ENCODE data around the gene FCRL6. TPM values are rescaled to one million over a fixed set of nuclear protein-coding genes. Genes with fewer than 3 reads are reported as not detected.

The FCRL6 gene
- total RNA-seq, 1 donor from 2014 or later, result 1.2 TPM

DNA sequence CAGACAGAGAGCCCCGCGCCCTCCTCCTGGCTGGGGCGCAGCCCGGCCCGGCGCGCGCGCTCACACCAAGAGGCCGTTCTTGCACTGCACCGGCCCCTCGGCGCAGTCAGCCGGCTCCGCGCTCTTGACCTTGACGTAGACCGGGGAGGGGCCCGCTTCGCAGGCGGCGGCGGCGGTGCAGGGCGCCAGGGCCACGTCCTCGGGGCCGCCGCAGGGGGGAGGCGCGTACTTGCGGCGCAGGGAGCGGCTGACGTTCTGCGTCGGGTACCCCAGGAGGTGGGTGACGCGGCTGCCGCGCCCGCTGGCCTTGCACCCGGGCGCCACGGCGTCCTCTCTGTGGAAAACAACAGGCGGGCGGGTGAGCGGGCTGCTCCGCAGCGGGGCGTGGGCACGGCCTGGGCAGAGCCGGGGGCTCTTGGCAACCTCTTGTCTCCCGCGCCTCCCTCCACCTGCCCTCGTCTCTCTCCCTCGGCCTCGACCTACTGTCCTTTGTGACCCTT is 52.6 kb downstream of the FCRL6 start:
- intact Hi-C loops (cut with DNase I), result no loop called here
- peak; percentile 95 for ATAC-seq
- peak; percentile 90 for DNase-seq (ENCODE audit: low spot score)

DNA sequence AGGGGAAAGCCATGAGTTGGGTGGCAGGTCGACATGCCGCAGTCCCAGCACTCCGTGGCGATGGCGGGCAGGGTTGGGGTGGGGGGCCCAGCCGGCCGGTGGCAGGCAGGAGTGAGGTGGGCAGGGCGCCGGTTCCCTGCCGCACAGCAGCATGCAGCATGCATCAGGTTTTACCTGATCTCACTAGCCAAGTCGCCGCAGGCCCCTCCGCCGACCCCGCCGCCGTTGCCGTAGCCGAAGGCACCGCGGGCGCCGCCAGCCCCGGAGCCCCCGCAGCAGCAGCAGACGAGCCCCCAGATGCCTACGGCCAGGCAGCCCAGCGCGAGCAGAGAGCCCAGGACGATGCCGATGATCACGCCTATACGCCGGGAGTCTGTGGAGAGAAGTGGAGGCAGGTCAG is 53.5 kb downstream of the FCRL6 start:
- intact Hi-C loops (cut with DNase I), result no loop called here
- ATAC-seq (no peak), DNase-seq (ENCODE audit: low spot score) (no peak)

DNA sequence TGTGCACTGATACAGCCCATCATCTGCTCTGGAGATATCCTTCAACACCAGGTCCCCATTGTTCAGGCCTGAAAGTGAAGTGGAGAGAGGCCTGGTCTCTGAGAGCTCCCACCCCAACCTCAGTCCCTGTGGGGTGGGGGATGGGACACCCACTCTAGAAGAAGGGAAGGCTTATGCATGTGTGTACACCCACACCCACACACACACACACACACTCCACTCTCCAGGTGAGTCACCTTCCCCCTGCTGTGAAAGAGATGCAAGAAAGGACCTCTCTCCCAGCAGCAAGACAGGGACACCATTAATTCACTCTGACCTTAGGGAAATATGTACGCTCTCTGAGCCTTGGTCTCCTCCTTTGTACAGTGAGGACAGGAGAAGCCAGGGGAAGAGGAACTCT is 54.4 kb downstream of the FCRL6 start:
- ATAC-seq (no peak), DNase-seq (ENCODE audit: low spot score) (no peak)
- intact Hi-C loops (cut with DNase I), result no loop called here

DNA sequence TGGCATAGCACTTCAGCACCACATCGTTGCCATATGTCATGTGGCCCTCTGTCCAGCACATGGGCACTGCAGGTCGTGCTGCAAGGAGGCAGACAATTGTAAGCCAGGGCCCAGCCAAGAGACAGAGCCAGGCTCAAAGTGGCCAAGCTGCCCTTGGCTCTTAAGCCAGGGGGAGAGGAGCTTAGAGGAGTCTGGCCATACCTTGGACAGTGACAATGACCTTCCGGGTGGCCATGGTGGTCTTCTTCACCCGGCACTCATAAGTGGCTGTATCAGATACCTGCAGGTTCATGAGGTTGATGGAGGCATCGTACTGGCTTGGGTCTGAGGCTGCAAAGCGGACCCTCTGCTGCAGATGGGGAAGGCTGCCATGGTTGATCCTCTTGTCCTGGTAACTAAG is 55.7 kb downstream of the FCRL6 start:
- no peak for DNase-seq (ENCODE audit: low spot score)
- ATAC-seq, result no peak
- intact Hi-C loops (cut with DNase I), result no loop called here

DNA sequence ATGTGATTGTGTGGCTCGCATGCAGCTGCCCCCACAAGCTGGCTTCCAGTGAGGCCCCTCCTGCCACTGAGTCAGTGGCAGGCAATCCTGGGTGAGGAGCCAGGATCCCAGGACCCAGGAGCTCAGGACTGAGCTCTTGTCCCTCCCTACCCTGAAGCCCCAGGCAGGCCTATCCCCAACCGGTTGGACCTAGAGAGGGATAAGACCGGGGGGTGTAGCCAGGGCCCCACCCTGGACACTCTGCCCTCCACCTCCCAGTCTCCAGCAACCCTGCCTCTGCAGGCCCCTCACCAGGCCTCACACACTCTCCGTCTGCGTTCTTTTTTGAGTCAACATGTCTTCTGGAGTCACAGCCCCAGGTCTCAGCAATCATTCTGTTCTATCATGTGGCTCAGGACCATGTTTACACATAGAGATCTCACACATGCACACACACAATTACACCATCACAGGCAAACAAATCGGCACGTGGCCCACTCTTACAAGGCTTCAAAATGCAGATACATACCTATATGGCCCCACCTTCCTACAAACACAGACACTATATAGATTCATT is 57.7 kb downstream of the FCRL6 start:
- DNase-seq (ENCODE audit: low spot score), result no peak
- intact Hi-C loops (cut with DNase I), result no loop called here

DNA sequence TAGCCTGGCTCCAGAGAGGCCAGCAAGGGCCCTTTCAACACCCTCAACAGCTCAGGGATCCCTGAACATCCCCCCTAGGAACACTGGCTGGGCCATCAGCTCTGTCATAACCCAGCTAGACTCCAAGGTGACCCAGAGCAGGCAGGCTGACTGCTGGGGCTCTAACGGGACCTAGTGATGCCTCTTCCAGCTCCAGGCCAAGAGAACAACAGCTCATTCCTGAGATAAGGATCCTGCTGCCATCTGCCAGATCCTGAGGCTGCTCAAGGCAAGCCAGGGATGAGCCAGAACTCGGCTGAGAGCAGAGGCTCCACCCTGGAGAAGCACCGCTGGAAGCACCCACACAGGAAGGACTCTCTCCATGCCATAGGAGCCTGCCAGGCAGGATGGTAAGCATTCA is 58.3 kb downstream of the FCRL6 start:
- DNase-seq (ENCODE audit: low spot score), result no peak
- intact Hi-C loops (cut with DNase I), result no loop called here
- no peak for ATAC-seq

More for the DNA sequence above, 57.7 kb downstream of the FCRL6 start:
- ATAC-seq, result no peak

DNA sequence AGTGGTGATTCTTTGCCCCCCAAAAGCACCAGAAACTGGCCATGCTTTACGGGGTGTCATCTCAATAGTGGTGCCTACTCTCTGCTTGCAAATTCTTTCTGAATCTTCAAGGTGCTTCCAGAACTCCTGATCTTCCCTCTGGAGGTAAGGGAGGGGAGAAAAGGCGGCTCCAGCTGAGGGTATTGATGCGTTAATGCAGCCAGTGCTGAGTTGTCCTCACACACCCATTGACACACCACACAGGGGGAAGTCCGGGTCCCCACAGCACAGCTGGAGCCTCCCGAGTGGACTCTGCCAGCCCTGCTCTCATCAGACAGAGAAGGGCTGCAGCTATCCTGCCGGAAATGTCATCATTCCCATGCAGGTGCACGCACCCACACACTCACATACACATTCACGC is 59.1 kb downstream of the FCRL6 start:
- intact Hi-C loops (cut with DNase I), result no loop called here
- DNase-seq (ENCODE audit: low spot score) (no peak), ATAC-seq (no peak)

DNA sequence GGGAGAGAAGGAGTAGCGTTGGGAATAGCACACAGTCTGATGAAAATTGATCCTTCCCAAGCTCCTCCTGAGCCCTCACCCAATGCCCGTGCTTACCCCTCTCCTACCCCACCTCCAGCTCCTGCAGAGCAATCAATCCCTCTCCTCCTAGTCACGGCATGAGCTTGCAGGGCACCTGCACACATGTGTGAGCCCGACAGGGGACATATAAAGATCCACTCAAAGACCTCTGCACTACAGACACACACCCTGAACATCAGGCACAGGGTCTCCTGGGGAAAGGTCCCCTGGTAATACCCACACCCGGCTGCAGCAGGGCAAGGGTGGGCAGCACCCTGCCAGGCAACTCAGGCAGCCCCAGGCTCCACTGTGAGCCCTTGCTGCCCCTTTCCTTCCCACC is 59.9 kb downstream of the FCRL6 start:
- intact Hi-C loops (cut with DNase I), result no loop called here
- DNase-seq (ENCODE audit: low spot score), result no peak
- ATAC-seq, result no peak

DNA sequence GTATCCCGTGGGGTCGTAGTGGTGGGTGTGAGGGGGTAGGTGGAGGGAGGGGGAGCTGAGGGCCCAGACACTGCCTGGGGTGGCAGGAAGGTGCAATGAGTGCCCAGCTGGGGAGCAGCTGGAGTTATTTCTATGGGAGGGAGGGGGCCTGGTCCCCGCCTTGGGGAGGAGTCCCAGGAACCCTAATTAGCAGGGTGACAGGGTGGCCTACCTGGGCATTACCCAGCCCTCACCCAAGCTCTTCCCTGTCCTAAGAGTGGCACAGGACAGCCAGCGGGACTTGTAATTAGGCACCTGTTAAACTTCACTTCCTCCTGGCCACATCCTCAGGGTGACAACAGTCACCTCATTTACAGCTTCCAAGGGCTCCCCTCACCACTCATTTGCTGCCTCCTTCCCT is 60.4 kb downstream of the FCRL6 start, which contains the start of gene VSIG8:
VSIG8 (minus strand) TSS at position 101 of the 400 bp plus-strand sequence. CDS start 136 bp downstream, outside the sequence.
- no peak for DNase-seq (ENCODE audit: low spot score)
- intact Hi-C loops (cut with DNase I), result no loop called here
- no peak for ATAC-seq

DNA sequence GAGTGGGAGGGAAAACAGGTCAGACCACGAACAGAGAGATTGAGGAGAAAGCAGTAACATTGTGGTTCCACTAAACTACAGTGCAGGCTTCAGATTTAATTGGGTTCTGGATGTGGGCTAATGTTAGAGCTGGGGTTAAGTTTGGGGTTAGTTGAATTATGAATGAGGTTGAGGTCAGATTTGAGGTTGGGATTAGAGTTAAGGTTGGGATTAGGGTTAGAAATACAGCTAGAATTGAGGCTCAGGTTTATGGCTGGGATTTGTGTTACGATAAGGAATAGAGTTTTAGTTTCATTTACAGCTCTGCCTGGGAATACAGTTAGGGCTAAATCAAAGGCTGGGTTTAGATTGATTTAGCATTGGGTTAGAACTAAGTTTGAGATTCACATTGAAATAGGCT is 62.1 kb downstream of the FCRL6 start:
- intact Hi-C loops (cut with DNase I), result no loop called here
- ATAC-seq (no peak), DNase-seq (ENCODE audit: low spot score) (no peak)

Other genes with a start within 250 kb of the FCRL6 start
- not detected for gene APCS, start 214.5 kb upstream of the FCRL6 start, total RNA-seq
- 0.22 TPM for gene CRP, start 87.8 kb upstream of the FCRL6 start, total RNA-seq
- 48.2 TPM for gene DUSP23, start 21.4 kb upstream of the FCRL6 start, total RNA-seq
- 3.3 TPM for gene SLAMF8, start 24.5 kb downstream of the FCRL6 start, total RNA-seq
- gene VSIG8, start 60.3 kb downstream of the FCRL6 start, total RNA-seq, result not detected
- gene CFAP45, start 97.8 kb downstream of the FCRL6 start, total RNA-seq, result 1.6 TPM
- 184 TPM for gene TAGLN2, start 123.1 kb downstream of the FCRL6 start, total RNA-seq
- gene IGSF9, start 143.3 kb downstream of the FCRL6 start, total RNA-seq, result 0.18 TPM
- 0.80 TPM for gene SLAMF9, start 151.9 kb downstream of the FCRL6 start, total RNA-seq
- gene PIGM, start 229.6 kb downstream of the FCRL6 start, total RNA-seq, result 5.9 TPM